GM13977 (cell line): ENCODE data around the gene LGR6.
"Not testable (repeated sequence)": the region's sequence is repeated elsewhere in the genome, so short reads cannot be mapped to it uniquely, and the experiment has no call there.

Experiments
- DNase-seq: peaks from one replicate; pipeline ENCODE4 v3.0.0; 2012; ENCODE audit warnings: low spot score
- in situ Hi-C: fragments of 300-500 bp; cut with MboI; formaldehyde crosslinking; loops from one replicate; pipeline ENCODE4 v1.12.0; 2022; ENCODE audit warnings: low sequenced_read_pairs, low pct_unique_long_range_greater_than_20kb, mixed read lengths, inconsistent platforms; ENCODE audit not compliant: unreplicated experiment
- TF ChIP-seq, protein P1 (sequence below): IDR thresholded peaks from 2 replicates; pipeline ENCODE4 v1.5.1; 2012; ENCODE audit warnings: mild to moderate bottlenecking, control low read depth; ENCODE audit not compliant: insufficient read depth; ENCODE audit errors: extremely low read depth, missing control alignments

Gene LGR6

DNA sequence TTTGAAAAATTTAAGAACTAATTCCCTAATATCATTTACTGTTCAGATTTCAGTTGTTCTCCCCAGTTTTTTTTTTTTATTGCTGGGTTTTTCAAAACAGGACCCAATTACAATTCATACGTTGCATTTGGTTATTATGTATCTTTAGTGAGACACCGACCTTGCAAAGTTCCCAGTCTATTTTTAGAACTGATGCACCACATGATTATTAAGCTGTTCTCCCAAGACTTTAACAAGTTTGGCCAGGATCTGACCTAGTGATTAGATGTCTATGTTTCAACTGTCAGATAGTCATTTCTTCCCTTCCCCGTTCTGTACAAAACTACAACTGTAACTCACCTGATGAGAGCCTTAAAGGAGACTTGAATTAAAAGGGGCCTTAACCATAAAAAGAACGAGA is 140.3 kb downstream of the LGR6 start:
- no peak for DNase-seq
- in situ Hi-C loops = no loop called here
- TF ChIP-seq, protein P1, sequence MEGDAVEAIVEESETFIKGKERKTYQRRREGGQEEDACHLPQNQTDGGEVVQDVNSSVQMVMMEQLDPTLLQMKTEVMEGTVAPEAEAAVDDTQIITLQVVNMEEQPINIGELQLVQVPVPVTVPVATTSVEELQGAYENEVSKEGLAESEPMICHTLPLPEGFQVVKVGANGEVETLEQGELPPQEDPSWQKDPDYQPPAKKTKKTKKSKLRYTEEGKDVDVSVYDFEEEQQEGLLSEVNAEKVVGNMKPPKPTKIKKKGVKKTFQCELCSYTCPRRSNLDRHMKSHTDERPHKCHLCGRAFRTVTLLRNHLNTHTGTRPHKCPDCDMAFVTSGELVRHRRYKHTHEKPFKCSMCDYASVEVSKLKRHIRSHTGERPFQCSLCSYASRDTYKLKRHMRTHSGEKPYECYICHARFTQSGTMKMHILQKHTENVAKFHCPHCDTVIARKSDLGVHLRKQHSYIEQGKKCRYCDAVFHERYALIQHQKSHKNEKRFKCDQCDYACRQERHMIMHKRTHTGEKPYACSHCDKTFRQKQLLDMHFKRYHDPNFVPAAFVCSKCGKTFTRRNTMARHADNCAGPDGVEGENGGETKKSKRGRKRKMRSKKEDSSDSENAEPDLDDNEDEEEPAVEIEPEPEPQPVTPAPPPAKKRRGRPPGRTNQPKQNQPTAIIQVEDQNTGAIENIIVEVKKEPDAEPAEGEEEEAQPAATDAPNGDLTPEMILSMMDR = no peak

DNA sequence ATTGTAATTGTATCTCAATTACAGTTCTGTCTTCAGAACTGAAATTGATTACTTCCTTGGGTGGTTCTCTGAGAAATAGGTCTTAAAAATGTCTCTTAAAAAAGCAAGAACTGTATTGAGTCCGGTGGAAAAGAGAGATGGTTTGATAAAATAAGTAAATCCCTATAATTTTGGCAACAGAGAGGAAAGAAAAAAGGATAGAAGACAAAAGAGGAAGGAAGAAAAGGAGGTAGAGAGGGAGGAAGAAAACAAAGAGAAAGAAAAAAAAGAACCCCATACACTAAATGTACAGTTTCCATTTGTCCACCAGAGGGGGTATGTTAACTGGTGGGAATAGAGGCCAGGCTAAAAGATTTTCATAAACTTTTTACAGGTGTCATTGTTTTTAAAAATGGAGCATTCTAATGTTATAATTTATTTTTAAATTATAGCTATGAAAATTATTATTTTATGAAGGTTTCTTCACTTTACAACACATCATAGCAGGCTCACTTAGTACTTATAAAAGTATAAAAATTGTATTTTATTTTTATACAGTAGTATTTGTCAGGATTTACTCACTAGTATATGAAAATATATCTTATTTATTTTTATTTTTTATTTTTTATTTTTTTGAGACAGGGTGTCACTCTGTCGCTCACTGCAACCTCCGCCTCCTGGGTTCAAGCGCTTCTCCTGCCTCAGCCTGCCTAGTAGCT is 150.2 kb downstream of the LGR6 start:
- DNase-seq = no peak
- in situ Hi-C loops = no loop called here

DNA sequence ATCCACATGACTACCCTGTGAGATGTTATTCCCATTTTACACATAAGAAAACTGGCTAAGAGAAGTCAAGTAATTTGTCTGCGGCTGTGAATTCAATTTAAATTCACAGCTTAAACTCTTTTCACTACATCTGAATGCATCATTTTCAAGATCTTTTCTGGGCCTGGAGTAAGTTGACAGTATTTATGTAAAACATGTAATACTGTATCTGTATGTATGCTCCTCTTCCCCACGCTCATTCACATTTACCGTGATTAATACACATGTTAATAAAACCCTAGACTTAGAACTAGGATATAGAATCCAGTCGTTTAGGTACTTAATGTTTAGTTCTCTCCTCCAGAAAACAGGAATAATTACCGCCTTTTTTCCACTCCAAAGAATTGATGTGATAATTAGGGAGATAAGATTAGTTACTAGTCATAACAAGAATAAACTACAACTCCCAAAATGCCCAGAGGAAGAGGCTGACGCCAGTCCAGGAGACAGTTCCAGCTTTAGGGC is 154.5 kb downstream of the LGR6 start:
- DNase-seq = no peak
- TF ChIP-seq, protein P1 = no peak
- in situ Hi-C loops = no loop called here

More for the DNA sequence above, 150.2 kb downstream of the LGR6 start:
- TF ChIP-seq, protein P1 = peak; percentile 57

DNA sequence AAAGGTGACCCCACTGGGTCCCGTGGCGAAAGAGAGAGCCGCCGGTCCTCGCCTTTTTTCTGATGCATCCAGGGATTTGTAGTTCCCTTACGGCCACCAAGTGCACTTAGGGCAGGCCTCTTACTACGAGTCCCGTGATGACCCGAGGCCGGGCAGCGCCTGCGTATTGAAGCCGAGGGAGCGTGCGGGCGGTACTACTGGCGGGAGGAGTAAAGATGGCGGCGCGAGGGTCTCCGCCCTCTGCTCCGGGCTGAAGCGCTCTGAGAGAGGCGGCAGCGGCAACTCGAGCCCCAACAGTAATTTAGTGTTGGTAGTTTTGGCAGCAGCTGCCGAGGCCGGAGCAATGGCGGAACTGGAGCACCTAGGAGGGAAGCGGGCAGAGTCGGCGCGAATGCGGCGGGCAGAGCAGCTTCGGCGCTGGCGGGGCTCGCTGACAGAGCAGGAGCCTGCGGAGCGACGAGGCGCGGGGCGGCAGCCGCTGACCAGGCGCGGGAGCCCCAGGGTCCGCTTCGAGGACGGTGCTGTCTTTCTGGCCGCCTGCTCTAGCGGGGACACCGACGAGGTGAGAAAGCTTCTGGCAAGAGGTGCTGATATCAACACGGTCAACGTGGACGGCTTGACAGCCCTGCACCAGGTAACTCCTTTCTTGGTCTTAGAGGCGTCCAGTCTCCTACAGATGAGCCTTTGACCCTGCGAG is 155.1 kb downstream of the LGR6 start, which contains the start of gene PPP1R12B:
PPP1R12B (plus strand) TSS at position 191 of the 697 bp plus-strand sequence; CDS start at position 344, 153 bp downstream.
- TF ChIP-seq, protein P1 = no peak
- in situ Hi-C loops = no loop called here
- peak; percentile 88 for DNase-seq

DNA sequence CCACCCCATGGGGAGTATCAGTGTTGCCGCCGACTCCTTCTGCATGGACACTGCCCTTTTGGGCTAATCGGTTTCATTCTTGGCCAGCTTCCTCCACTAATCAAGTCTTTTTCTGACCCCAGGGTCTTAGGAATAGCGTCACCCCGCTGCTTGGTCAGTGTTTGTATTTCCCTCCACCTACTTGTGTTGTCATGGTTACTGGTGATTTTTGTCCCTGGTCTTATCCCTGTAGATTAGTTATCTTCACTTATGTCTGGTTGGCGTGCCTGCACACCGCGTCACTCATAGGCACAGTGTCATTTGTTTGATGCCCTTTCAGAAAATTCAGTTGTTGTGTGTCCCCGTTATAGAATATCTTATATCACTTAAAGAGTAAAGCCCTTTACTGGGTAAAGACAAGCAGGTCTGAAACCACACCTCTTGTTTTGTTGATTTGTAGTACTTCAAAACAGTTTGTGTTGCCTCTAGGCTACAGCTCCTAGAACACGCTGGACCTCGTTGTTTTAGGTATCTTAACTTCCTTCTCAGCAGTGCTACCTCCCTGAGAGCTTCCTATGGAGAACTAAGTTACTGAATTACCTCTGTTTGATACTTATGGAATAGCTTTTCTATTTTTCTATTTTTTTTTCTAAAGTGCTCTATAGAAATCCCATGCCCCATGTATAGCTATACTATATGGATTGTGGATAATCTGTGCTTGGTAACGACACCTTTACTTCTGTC is 155.8 kb downstream of the LGR6 start:
- in situ Hi-C loops = no loop called here
- TF ChIP-seq, protein P1 = no peak
- no peak for DNase-seq

DNA sequence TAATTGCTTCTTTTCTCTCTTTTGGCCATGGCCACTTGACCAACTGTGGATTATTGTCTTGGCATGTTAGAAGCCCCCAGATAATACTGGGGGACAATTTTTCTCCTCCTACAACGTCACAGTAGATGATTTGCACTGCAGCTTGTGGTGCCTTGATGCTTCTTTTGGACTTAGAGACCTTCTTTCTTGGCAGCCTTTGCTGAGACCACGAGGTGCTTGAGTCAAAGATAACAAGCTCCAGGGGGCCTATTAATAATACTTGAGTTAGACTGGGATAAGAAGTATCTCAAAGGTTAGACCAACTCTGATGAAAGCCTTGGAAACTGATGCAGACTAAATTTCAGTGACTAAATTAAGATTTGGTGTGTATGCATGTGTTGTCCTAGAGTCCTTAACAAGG is 158.1 kb downstream of the LGR6 start:
- in situ Hi-C loops = no loop called here
- TF ChIP-seq, protein P1 = no peak
- DNase-seq = no peak

DNA sequence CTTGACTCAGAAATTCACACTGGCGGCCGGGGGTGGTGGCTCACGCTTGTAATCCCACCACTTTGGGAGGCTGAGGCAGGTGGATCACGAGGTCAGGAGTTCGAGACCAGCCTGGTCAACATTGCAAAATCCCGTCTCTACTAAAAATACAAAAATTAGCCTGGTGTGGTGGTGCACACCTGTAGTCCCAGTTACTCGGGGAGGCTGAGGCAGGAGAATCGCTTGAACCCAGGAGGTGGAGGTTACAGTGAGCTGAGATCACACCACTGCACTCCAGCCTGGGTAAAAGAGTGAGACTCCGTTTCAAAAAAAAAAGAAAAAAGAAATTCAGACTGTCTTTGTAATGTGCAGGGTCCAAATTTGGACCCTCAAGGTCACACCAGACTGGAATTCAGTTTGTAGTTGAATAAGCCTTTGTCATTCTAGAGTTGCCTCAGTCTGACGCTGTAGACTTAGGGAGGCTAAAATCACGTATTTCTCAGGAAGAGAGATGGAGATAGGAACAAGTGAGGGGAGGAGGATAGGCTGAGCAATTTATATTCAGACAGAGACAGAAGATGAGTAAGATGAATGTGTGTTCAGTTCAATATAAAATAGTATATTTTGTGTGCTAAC is 159.1 kb downstream of the LGR6 start:
- DNase-seq, in situ Hi-C loops: not testable (repeated sequence)
